ENCODE results near the gene RGS3.

DNA sequence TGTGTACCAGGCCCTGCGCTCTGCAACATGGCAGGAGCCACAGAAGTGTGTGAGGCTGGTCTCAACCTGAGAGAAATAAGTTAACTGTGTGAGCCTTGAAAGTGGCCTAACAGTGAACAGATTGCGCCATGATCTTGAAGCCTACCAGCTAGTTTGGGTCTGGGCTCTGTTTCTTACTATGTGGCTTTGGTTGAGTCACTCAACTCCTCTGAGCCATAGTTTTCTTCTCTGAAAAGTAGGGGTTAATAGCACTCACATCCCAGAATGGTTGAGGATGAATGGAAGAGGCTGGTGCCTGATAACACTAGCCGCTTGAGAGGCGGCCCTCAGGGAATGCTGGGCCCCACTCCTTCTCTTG, 121.5 kb downstream of the RGS3 start:
- TF ChIP-seq, protein P1, sequence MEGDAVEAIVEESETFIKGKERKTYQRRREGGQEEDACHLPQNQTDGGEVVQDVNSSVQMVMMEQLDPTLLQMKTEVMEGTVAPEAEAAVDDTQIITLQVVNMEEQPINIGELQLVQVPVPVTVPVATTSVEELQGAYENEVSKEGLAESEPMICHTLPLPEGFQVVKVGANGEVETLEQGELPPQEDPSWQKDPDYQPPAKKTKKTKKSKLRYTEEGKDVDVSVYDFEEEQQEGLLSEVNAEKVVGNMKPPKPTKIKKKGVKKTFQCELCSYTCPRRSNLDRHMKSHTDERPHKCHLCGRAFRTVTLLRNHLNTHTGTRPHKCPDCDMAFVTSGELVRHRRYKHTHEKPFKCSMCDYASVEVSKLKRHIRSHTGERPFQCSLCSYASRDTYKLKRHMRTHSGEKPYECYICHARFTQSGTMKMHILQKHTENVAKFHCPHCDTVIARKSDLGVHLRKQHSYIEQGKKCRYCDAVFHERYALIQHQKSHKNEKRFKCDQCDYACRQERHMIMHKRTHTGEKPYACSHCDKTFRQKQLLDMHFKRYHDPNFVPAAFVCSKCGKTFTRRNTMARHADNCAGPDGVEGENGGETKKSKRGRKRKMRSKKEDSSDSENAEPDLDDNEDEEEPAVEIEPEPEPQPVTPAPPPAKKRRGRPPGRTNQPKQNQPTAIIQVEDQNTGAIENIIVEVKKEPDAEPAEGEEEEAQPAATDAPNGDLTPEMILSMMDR (IDR thresholded peaks at IDR 0.05; ENCODE audit: insufficient read depth, low read depth, low read length): no peak
- TF ChIP-seq EZH2 (IDR thresholded peaks at IDR 0.05; ENCODE audit: insufficient read depth, low read length): no peak

Measured in astrocyte (in vitro differentiated cells and primary cell).